ENCODE results near the gene IL1RAPL1.

Gene IL1RAPL1

GRCh38 chrX:29530501-29530900, 943.3 kb downstream of the IL1RAPL1 start:
- DNase-seq (ENCODE audit: low read depth), result no peak

- DNase-seq (ENCODE audit: low read depth), result no peak
Observed at GRCh38 chrX:29531336-29531735, 944.1 kb downstream of the IL1RAPL1 start.

- DNase-seq (ENCODE audit: low read depth), result no peak
Observed at GRCh38 chrX:29535212-29536162, 948.2 kb downstream of the IL1RAPL1 start.

- no peak for DNase-seq (ENCODE audit: low read depth)
Observed at GRCh38 chrX:29541038-29541437, 953.8 kb downstream of the IL1RAPL1 start.

GRCh38 chrX:29542152-29542551, 954.9 kb downstream of the IL1RAPL1 start:
- no peak for DNase-seq (ENCODE audit: low read depth)

GRCh38 chrX:29545878-29546277, 958.6 kb downstream of the IL1RAPL1 start:
- DNase-seq (ENCODE audit: low read depth), result no peak

- DNase-seq (ENCODE audit: low read depth), result no peak
Observed at GRCh38 chrX:29547877-29548276, 960.6 kb downstream of the IL1RAPL1 start.

- no peak for DNase-seq (ENCODE audit: low read depth)
Observed at GRCh38 chrX:29553542-29553941, 966.3 kb downstream of the IL1RAPL1 start.

- DNase-seq (ENCODE audit: low read depth), result no peak
Observed at GRCh38 chrX:29555465-29556091, 968.3 kb downstream of the IL1RAPL1 start.

- DNase-seq (ENCODE audit: low read depth), result no peak
Observed at GRCh38 chrX:29560065-29560464, 972.8 kb downstream of the IL1RAPL1 start.

GRCh38 chrX:29561417-29561816, 974.2 kb downstream of the IL1RAPL1 start:
- no peak for DNase-seq (ENCODE audit: low read depth)

GRCh38 chrX:29580560-29580959, 993.3 kb downstream of the IL1RAPL1 start:
- no peak for DNase-seq (ENCODE audit: low read depth)

GRCh38 chrX:29581223-29581622, 994.0 kb downstream of the IL1RAPL1 start:
- DNase-seq (ENCODE audit: low read depth), result no peak

- DNase-seq (ENCODE audit: low read depth), result no peak
Observed at GRCh38 chrX:29587107-29587506, 999.9 kb downstream of the IL1RAPL1 start.

GRCh38 chrX:29590921-29591320, 1003.7 kb downstream of the IL1RAPL1 start:
- no peak for DNase-seq (ENCODE audit: low read depth)

- no peak for DNase-seq (ENCODE audit: low read depth)
Observed at GRCh38 chrX:29604381-29604780, 1017.1 kb downstream of the IL1RAPL1 start.

GRCh38 chrX:29617276-29617675, 1030.0 kb downstream of the IL1RAPL1 start:
- DNase-seq (ENCODE audit: low read depth), result no peak

GRCh38 chrX:29617725-29618124, 1030.5 kb downstream of the IL1RAPL1 start:
- DNase-seq (ENCODE audit: low read depth), result no peak

GRCh38 chrX:29627833-29628232, 1040.6 kb downstream of the IL1RAPL1 start:
- DNase-seq (ENCODE audit: low read depth), result no peak

- DNase-seq (ENCODE audit: low read depth), result no peak
Observed at GRCh38 chrX:29634516-29634915, 1047.3 kb downstream of the IL1RAPL1 start.

- no peak for DNase-seq (ENCODE audit: low read depth)
Observed at GRCh38 chrX:29636331-29636730, 1049.1 kb downstream of the IL1RAPL1 start.

- DNase-seq (ENCODE audit: low read depth), result no peak
Observed at GRCh38 chrX:29640106-29640505, 1052.9 kb downstream of the IL1RAPL1 start.

- no peak for DNase-seq (ENCODE audit: low read depth)
Observed at GRCh38 chrX:29641461-29641860, 1054.2 kb downstream of the IL1RAPL1 start.
